HCT116 (cell line): ENCODE results near the gene TUBA4A. TPM values are rescaled to one million over a fixed set of nuclear protein-coding genes. Genes with fewer than 3 reads are reported as not detected.

ENCODE experiments used
- ATAC-seq: fragments of 200-7000 bp; cut with Tn5 transposase; 2 replicates; pipeline ENCODE4 v1.9.1; 2020; ENCODE audit warnings: mild to moderate bottlenecking, moderate library complexity
- BruUV-seq: library from RNA; stranded (reverse); fragments of 400-500 nt; replicated peaks from 2 replicates; lab custom pipeline; 2021; lab: Mats Ljungman, UMichigan
- CTCF ChIA-PET: fragments of 300-600 bp; sonication (Branson Sonifier 250); formaldehyde crosslinking; loops from one replicate; lab custom pipeline; 2021; ENCODE audit warnings: antibody characterized with exemption; lab: Charles Lee
- POLR2A ChIA-PET: fragments of 300-600, 350-600 bp; sonication (Branson Sonifier 250); formaldehyde crosslinking; loops from one replicate; lab custom pipeline; 2021; ENCODE audit warnings: antibody characterized with exemption; lab: Charles Lee
- RAD21 ChIA-PET, 2 experiments: fragments of 300-600 bp; sonication (Branson Sonifier 250); formaldehyde crosslinking; loops; one replicate each; lab custom pipeline; 2023; ENCODE audit warnings: low total read pairs in 2 of 2; ENCODE audit not compliant: uncharacterized antibody in 2 of 2, unreplicated experiment in 2 of 2, low non-redundant PET in 1 of 2; lab: Charles Lee
- DNase-seq: peaks from one replicate; pipeline ENCODE4 v3.0.0-alpha.2; 2010; ENCODE audit warnings: low read depth, low spot score
- H2AFZ ChIP-seq: fragments of 200-600 bp; shearing (Covaris generic), sonication (generic); 2 replicates; pipeline ENCODE4 v1.6.1; 2017; ENCODE audit warnings: low read depth, mixed run types, mixed read lengths, antibody characterized with exemption, low read length; ENCODE audit not compliant: poor library complexity, severe bottlenecking
- H3K27ac ChIP-seq: 2 replicates; pipeline ENCODE4 v1.5.1; 2012; ENCODE audit warnings: low read depth, low read length
- H3K27me3 ChIP-seq: fragments of 200-600 bp; sonication (generic); 2 replicates; pipeline ENCODE4 v1.6.1; 2016; ENCODE audit warnings: mixed run types, low read length, mixed read lengths; ENCODE audit not compliant: insufficient read depth
- H3K36me3 ChIP-seq, 2 experiments: fragments of 200-500 bp in 1 of 2; fragments of 200-600 bp in 1 of 2; sonication (Bioruptor generic) in 1 of 2; sonication (generic) in 1 of 2; 2 replicates each; pipeline versions ENCODE4 v1.5.1 to v1.6.1; 2014 to 2016; ENCODE audit warnings: low read length in 2 of 2, inconsistent platforms in 1 of 2, mixed read lengths in 1 of 2, mixed run types in 1 of 2; ENCODE audit not compliant: insufficient read depth in 2 of 2, control insufficient read depth in 1 of 2
- H3K4me1 ChIP-seq, 2 experiments: fragments of 200-600 bp in 1 of 2; sonication (generic) in 1 of 2; 2 replicates each; pipeline versions ENCODE4 v1.5.1 to v1.6.1; 2012 to 2017; ENCODE audit warnings: low read length in 2 of 2, inconsistent platforms in 1 of 2, mild to moderate bottlenecking in 1 of 2, mixed read lengths in 1 of 2, mixed run types in 1 of 2, moderate library complexity in 1 of 2; ENCODE audit not compliant: insufficient read depth in 2 of 2, control insufficient read depth in 1 of 2
- H3K4me2 ChIP-seq: fragments of 200-600 bp; sonication (generic); 2 replicates; pipeline ENCODE4 v1.6.1; 2017; ENCODE audit warnings: mixed run types, low read length, mixed read lengths
- H3K4me3 ChIP-seq, 2 experiments: fragments of 200-600 bp in 1 of 2; sonication (generic) in 1 of 2; replicated peaks in 1 of 2; 2 replicates each; pipeline ENCODE4 v1.5.1; 2011 to 2016; ENCODE audit warnings: low read length in 2 of 2, control low read depth in 1 of 2, low read depth in 1 of 2, mild to moderate bottlenecking in 1 of 2, mixed read lengths in 1 of 2, mixed run types in 1 of 2
- H3K79me2 ChIP-seq: fragments of 200-600 bp; sonication (generic); 2 replicates; pipeline ENCODE4 v1.6.1; 2017; ENCODE audit warnings: mild to moderate bottlenecking, mixed run types, low read length, moderate library complexity, mixed read lengths; ENCODE audit not compliant: insufficient read depth
- H3K9ac ChIP-seq: fragments of 200-600 bp; sonication (generic); 2 replicates; pipeline ENCODE4 v1.6.1; 2016; ENCODE audit warnings: low read length, mixed read lengths
- H3K9me2 ChIP-seq: fragments of 200-600 bp; sonication (generic), shearing (Covaris generic); 2 replicates; pipeline ENCODE4 v1.6.1; 2017; ENCODE audit warnings: mixed run types, mild to moderate bottlenecking, moderate library complexity; ENCODE audit not compliant: insufficient read depth
- H3K9me3 ChIP-seq, 2 experiments: fragments of 200-500 bp in 1 of 2; fragments of 200-600 bp in 1 of 2; sonication (Bioruptor generic) in 1 of 2; sonication (generic) in 1 of 2; 2 replicates each; pipeline ENCODE4 v1.6.1; 2014 to 2017; ENCODE audit warnings: low read length in 2 of 2, mixed read lengths in 2 of 2, inconsistent platforms in 1 of 2, low read depth in 1 of 2, mild to moderate bottlenecking in 1 of 2, mixed run types in 1 of 2, moderate library complexity in 1 of 2; ENCODE audit not compliant: control insufficient read depth in 1 of 2, insufficient read depth in 1 of 2
- H4K20me1 ChIP-seq: fragments of 200-600 bp; sonication (generic), shearing (Covaris generic); 2 replicates; pipeline ENCODE4 v1.6.1; 2017; ENCODE audit warnings: mixed run types, mild to moderate bottlenecking, moderate library complexity; ENCODE audit not compliant: insufficient read depth
- CBX3 ChIP-seq: IDR thresholded peaks from 2 replicates; pipeline ENCODE4 v1.6.1; 2012; ENCODE audit warnings: low read depth
- CEBPB ChIP-seq: IDR thresholded peaks from 2 replicates; pipeline ENCODE4 v1.6.1; 2012; ENCODE audit warnings: low read depth
- EGR1 ChIP-seq: IDR thresholded peaks from 2 replicates; pipeline ENCODE4 v1.6.1; 2012; ENCODE audit warnings: low read depth
- ELF1 ChIP-seq: IDR thresholded peaks from 2 replicates; pipeline ENCODE4 v1.6.1; 2012; ENCODE audit warnings: low read depth, borderline replicate concordance
- EZH2 ChIP-seq: fragments of 200-600 bp; sonication (generic); IDR thresholded peaks from 2 replicates; pipeline ENCODE4 v1.6.1; 2017; ENCODE audit warnings: antibody characterized with exemption, mixed run types
- EZH2phosphoT487 ChIP-seq: fragments of 200-600 bp; IDR thresholded peaks from 2 replicates; pipeline ENCODE4 v1.6.1; 2018; ENCODE audit warnings: antibody characterized with exemption, borderline replicate concordance
- FOSL1 ChIP-seq: IDR thresholded peaks from 2 replicates; pipeline ENCODE4 v1.6.1; 2012; ENCODE audit warnings: low read depth
- JUND ChIP-seq: IDR thresholded peaks from 2 replicates; pipeline ENCODE4 v1.6.1; 2012
- MAX ChIP-seq: IDR thresholded peaks from 2 replicates; pipeline ENCODE4 v1.6.1; 2012
- POLR2A ChIP-seq: IDR thresholded peaks from 2 replicates; pipeline ENCODE4 v1.7.0; 2011; ENCODE audit warnings: borderline replicate concordance; ENCODE audit not compliant: insufficient read depth, insufficient read length; ENCODE audit errors: extremely low read depth
- RAD21 ChIP-seq: IDR thresholded peaks from 2 replicates; pipeline ENCODE4 v1.6.1; 2012; ENCODE audit warnings: low read depth, mild to moderate bottlenecking
- REST ChIP-seq: IDR thresholded peaks from 2 replicates; pipeline ENCODE4 v1.6.1; 2012; ENCODE audit warnings: low read depth
- SIN3A ChIP-seq: IDR thresholded peaks from 2 replicates; pipeline ENCODE4 v1.6.1; 2012; ENCODE audit warnings: low read depth
- SP1 ChIP-seq: IDR thresholded peaks from 2 replicates; pipeline ENCODE4 v1.6.1; 2012; ENCODE audit warnings: low read depth
- SRF ChIP-seq: IDR thresholded peaks from 2 replicates; pipeline ENCODE4 v1.6.1; 2012; ENCODE audit warnings: low read depth
- TCF7L2 ChIP-seq: IDR thresholded peaks from 2 replicates; pipeline ENCODE4 v1.7.0; 2011; ENCODE audit warnings: borderline replicate concordance, inconsistent platforms; ENCODE audit not compliant: insufficient read depth, insufficient read length; ENCODE audit errors: extremely low read depth
- YY1 ChIP-seq: IDR thresholded peaks from 2 replicates; pipeline ENCODE4 v1.6.1; 2011; ENCODE audit warnings: low read length, low read depth, moderate library complexity, mild to moderate bottlenecking; ENCODE audit not compliant: insufficient replicate concordance; ENCODE audit errors: extremely low read depth
- intact Hi-C: fragments of 100-400 bp; cut with micrococcal nuclease; formaldehyde crosslinking; loops from 2 replicates; pipeline ENCODE4 v1.10.0; 2022
- total RNA-seq: library from RNA; stranded (reverse); gene quantifications from one replicate; pipeline ENCODE4 v1.2.1, GENCODE V29; 2021; ENCODE audit not compliant: unreplicated experiment
- TF ChIP-seq, protein P1 (sequence below): IDR thresholded peaks from 2 replicates; pipeline ENCODE4 v1.6.1; 2012
- TF ChIP-seq, protein P2 (sequence below), 3 experiments: fragments of 200-600 bp in 1 of 3; sonication (generic) in 1 of 3; IDR thresholded peaks in 2 of 3; conservative IDR thresholded peaks in 1 of 3; 2 replicates each; pipeline ENCODE4 v1.5.1; 2012 to 2017; ENCODE audit warnings: low read depth in 2 of 3, low read length in 2 of 3, antibody characterized with exemption in 1 of 3, borderline replicate concordance in 1 of 3, control low read depth in 1 of 3, mild to moderate bottlenecking in 1 of 3, mixed read lengths in 1 of 3, mixed run types in 1 of 3, moderate library complexity in 1 of 3; ENCODE audit not compliant: insufficient read depth in 1 of 3
- TF ChIP-seq, protein P3 (sequence below): IDR thresholded peaks from 2 replicates; pipeline ENCODE4 v1.6.1; 2011; ENCODE audit warnings: mild to moderate bottlenecking, low read length, moderate library complexity; ENCODE audit not compliant: insufficient replicate concordance; ENCODE audit errors: extremely low read depth

The TUBA4A gene
- total RNA-seq, 1 experiment from 2014 or later: 32.7 TPM

GRCh38 chr2:219245899-219246230, 7.9 kb downstream of the TUBA4A start:
- Histone ChIP-seq H3K4me3 (peak overlapping the region; percentile 80 to 96), H3K27me3 (no peaks in the 10 kb centered on the region), H3K4me1 (peaks cover 29 to 41% of the 10 kb centered on the region in 2 experiments), H3K27ac (peak overlapping the region; percentile 79), H3K9ac (peak overlapping the region; percentile 82), H3K9me2 (no peaks in the 10 kb centered on the region), H3K9me3 (no peaks in the 10 kb centered on the region), H4K20me1 (no peaks in the 10 kb centered on the region), H3K79me2 (peaks cover 14% of the 10 kb centered on the region; the same call in 1 of the 2 replicates), H3K36me3 (peaks cover 0 to 5% of the 10 kb centered on the region in 2 experiments; a peak in 2 of 4 replicates), H3K4me2 (peak overlapping the region; percentile 87), H2AFZ (no peak overlapping the region)
- intact Hi-C loops: no loop called here
- CTCF ChIA-PET: interaction anchor here (0.6 to 2.6 kb wide), 4 partner anchors 33 to 599 kb away, joined by 3 to 19 read pairs (median 3); partner anchors contain the start of gene DNAJB2
- RAD21 ChIA-PET: no interaction called here
- no peak for TF ChIP-seq RAD21
- TF ChIP-seq, protein P1, sequence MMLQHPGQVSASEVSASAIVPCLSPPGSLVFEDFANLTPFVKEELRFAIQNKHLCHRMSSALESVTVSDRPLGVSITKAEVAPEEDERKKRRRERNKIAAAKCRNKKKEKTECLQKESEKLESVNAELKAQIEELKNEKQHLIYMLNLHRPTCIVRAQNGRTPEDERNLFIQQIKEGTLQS: no peak
- no peak for TF ChIP-seq REST
- TF ChIP-seq CEBPB: no peak
- TF ChIP-seq, protein P2, sequence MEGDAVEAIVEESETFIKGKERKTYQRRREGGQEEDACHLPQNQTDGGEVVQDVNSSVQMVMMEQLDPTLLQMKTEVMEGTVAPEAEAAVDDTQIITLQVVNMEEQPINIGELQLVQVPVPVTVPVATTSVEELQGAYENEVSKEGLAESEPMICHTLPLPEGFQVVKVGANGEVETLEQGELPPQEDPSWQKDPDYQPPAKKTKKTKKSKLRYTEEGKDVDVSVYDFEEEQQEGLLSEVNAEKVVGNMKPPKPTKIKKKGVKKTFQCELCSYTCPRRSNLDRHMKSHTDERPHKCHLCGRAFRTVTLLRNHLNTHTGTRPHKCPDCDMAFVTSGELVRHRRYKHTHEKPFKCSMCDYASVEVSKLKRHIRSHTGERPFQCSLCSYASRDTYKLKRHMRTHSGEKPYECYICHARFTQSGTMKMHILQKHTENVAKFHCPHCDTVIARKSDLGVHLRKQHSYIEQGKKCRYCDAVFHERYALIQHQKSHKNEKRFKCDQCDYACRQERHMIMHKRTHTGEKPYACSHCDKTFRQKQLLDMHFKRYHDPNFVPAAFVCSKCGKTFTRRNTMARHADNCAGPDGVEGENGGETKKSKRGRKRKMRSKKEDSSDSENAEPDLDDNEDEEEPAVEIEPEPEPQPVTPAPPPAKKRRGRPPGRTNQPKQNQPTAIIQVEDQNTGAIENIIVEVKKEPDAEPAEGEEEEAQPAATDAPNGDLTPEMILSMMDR (IDR thresholded peaks at IDR 0.05 in 2 of 3, conservative IDR thresholded peaks at IDR 0.05 in 1 of 3; ENCODE audit: borderline replicate concordance in 1 of 3, insufficient read depth in 1 of 3, low read depth in 2 of 3, low read length in 2 of 3): no peak
- no peak for TF ChIP-seq POLR2A
- no peak for TF ChIP-seq ELF1
- TF ChIP-seq MAX: no peak
- TF ChIP-seq SP1: no peak
- TF ChIP-seq, protein P3, sequence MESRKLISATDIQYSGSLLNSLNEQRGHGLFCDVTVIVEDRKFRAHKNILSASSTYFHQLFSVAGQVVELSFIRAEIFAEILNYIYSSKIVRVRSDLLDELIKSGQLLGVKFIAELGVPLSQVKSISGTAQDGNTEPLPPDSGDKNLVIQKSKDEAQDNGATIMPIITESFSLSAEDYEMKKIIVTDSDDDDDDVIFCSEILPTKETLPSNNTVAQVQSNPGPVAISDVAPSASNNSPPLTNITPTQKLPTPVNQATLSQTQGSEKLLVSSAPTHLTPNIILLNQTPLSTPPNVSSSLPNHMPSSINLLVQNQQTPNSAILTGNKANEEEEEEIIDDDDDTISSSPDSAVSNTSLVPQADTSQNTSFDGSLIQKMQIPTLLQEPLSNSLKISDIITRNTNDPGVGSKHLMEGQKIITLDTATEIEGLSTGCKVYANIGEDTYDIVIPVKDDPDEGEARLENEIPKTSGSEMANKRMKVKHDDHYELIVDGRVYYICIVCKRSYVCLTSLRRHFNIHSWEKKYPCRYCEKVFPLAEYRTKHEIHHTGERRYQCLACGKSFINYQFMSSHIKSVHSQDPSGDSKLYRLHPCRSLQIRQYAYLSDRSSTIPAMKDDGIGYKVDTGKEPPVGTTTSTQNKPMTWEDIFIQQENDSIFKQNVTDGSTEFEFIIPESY: no peak
- TF ChIP-seq EGR1: no peak
- no peak for TF ChIP-seq CBX3
- TF ChIP-seq YY1: no peak
- TF ChIP-seq FOSL1: no peak
- TF ChIP-seq SRF: no peak
- no peak for TF ChIP-seq JUND
- no peak for TF ChIP-seq TCF7L2
- no peak for TF ChIP-seq EZH2phosphoT487
- TF ChIP-seq EZH2: no peak
- TF ChIP-seq SIN3A: no peak
- DNase-seq (no peak), ATAC-seq (no peak)
- POLR2A ChIA-PET: interaction anchor here (1.4 to 2.5 kb wide), 2 partner anchors 17 to 29 kb away, joined by 7 to 8 read pairs; partner anchors contain the start of genes ANKZF1 and ATG9A
- no TSS peak for BruUV-seq
